LNCaP clone FGC (cell line): Measurements from ENCODE around the gene RBM23.
"Not testable (repeated sequence)": the region's sequence is repeated elsewhere in the genome, so short reads cannot be mapped to it uniquely, and the experiment has no call there.

ENCODE experiments used
- DNase-seq: peaks from one replicate; pipeline ENCODE4 v3.0.0-alpha.2; 2011; ENCODE audit warnings: low read depth
- H3K4me3 ChIP-seq: 2 replicates; pipeline ENCODE4 v1.5.1; 2011; ENCODE audit warnings: mild to moderate bottlenecking, low read depth, low read length, control low read depth
- CTCF ChIP-seq: IDR thresholded peaks from 2 replicates; pipeline ENCODE4 v1.5.1; 2012; ENCODE audit warnings: mild to moderate bottlenecking; ENCODE audit not compliant: control insufficient read depth, insufficient read depth; ENCODE audit errors: extremely low read depth

Gene RBM23

GRCh38 chr14:22864979-22865378 is 54.0 kb downstream of the RBM23 start:
- H3K4me3 ChIP-seq, result no peak overlapping the region
- no peak for DNase-seq
- TF ChIP-seq CTCF, result no peak

- no peak for DNase-seq
- no peak for TF ChIP-seq CTCF
- H3K4me3 ChIP-seq, result no peak overlapping the region
Observed at GRCh38 chr14:22861651-22862050, 57.3 kb downstream of the RBM23 start.

GRCh38 chr14:22860377-22860776 is 58.6 kb downstream of the RBM23 start:
- not testable (repeated sequence) for H3K4me3 ChIP-seq, DNase-seq

- H3K4me3 ChIP-seq, result no peak overlapping the region
- TF ChIP-seq CTCF, result no peak
- no peak for DNase-seq
Observed at GRCh38 chr14:22856428-22856827, 62.5 kb downstream of the RBM23 start.

GRCh38 chr14:22854963-22855724 is 63.8 kb downstream of the RBM23 start:
- no peak overlapping the region for H3K4me3 ChIP-seq
- no peak for TF ChIP-seq CTCF
- no peak for DNase-seq

- H3K4me3 ChIP-seq, DNase-seq: not testable (repeated sequence)
Observed at GRCh38 chr14:22854296-22854695, 64.7 kb downstream of the RBM23 start.

GRCh38 chr14:22852940-22853767 is 65.8 kb downstream of the RBM23 start:
- DNase-seq, result peak; percentile 25
- TF ChIP-seq CTCF, result peak; percentile 92
- H3K4me3 ChIP-seq, result peak overlapping the region; percentile 52

GRCh38 chr14:22852599-22852939 is 66.4 kb downstream of the RBM23 start:
- H3K4me3 ChIP-seq, result no peak overlapping the region
- no peak for TF ChIP-seq CTCF
- no peak for DNase-seq

GRCh38 chr14:22852178-22852577 is 66.8 kb downstream of the RBM23 start:
- not testable (repeated sequence) for DNase-seq

More at GRCh38 chr14:22852178-22852577, 66.8 kb downstream of the RBM23 start:
- not testable (repeated sequence) for H3K4me3 ChIP-seq
